Kidney glomerular epithelial cell (primary cell): ENCODE results near the gene DOCK1.

Experiments used
- DNase-seq: peaks from one replicate; lab custom pipeline; 2025; lab: John Stamatoyannopoulos, UW

Gene DOCK1

DNA sequence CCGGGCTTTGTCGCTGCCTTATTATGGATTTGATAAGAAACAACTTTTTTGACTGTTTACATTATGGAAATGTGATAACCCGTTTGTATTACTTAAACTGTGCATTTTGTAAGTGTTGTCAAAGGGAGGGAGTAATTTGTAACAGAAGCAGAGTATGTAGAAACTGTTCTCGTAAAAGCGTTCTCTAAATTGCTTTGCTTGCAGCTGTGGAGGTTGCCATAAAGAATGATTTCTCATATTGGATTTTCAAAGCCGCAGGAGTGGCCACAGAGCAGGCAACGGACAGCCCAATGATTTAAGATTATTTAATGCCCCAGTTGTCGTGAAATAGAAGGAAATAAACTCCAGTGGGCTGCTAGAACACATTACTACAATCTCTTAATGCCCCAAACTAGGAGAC, 405.2 kb downstream of the DOCK1 start:
- DNase-seq: no peak

DNA sequence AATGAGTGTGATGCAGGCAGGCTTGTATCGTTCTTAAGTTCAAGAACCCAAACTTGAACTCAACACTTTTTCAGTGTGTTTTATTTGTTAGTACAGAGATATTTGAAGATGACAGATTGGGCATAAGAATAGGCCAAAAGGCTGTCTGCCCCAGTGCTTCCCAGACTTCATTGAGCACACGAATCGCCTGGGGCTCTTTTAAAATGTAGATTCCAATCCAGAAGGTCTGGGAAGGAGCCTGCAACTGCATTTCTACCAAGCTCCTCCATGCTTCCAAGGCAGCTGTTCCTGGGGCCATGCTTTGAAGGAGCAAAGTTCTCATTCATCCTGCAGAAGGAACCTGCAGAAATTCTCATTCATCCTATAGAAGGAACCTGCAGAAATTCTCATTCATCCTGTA, 405.7 kb downstream of the DOCK1 start:
- no peak for DNase-seq

DNA sequence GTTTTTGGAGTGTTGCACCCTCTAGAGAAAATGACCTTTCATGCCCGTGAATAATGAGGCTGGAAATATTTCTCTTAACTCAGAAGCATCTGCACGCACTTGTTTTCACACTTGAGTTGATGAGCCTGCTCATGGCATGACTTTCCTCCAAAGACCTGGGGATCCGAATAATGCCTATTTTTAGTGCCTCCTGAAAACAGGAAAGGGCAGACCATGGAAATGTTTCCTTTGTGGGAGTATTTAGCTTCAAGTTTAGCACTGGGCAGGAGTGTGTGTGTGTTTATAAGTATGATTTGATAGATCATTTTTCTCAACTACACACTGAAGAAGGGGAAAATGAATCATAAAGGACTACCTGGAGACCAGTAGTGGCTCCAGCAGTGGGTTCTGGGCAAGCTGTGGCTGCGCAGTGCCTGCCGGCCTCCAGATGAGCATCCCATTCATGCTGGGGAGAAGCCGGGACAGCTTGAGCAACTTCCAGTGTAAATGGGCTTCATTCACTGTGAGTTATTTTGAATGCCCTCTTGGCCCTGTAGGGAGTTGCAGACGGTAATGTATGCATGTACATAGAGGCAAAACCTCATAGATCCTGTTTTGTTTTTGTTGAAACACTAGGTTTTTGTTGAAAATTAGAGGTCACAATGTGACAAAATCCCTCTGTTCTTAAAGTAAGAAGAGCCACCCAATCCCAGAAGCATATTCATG, 408.9 kb downstream of the DOCK1 start:
- no peak for DNase-seq

DNA sequence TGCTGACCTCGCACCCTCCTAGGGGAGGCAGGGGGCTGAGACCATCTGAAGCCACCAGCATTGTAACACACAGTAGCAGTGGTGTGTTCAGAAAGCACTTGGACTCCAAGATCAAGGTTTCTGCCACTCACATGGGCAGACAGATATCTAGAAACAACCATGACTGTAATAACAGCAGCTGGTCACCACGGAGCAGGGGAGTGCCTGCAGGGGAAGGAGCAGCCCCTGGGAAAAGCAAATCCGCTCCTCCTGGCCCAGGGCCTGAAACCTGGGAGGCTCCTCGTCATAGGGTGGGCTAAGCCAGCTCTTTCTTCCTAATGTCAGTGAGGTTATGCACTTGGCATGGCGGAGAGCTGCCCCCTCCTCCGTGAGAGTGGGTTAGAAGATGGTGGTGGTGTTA, 409.6 kb downstream of the DOCK1 start:
- no peak for DNase-seq

DNA sequence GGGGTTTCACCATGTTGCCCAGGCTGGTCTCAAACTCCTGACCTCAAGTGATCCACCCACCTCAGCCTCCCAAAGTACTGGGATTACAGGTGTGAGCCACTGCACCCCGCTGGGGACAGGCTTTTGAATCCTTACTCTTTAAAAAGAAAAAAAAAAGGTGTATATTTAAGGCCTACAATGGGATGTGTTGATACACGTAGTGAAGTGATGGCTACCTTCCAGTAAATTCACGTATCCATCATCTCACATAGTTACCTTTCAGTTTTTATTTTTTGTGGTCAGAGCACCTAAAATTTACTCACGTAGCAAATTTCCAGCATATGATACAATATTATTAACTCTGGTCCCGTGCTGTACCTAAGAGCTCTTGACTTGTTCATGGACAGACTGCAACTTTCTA, 410.7 kb downstream of the DOCK1 start:
- DNase-seq: no peak

DNA sequence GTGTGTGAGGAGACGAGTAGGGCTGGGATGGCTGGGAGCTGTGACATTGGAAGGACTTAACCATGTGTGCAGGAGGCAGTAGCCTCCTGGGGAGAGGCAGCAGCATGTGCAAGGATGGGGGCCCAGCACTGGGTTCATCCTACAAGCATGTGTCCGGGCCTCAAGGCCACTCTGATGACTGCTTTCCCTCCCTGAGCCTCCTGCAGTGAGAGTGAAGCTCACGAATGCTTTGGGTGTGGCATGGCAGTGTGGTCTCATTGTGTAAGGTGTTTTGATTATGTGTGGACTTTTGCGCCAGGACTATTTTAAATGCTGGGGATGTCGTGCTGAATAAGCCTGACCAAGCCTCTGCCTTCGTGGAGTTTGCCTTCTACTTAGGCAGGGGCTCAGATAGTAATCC, 413.2 kb downstream of the DOCK1 start:
- no peak for DNase-seq

DNA sequence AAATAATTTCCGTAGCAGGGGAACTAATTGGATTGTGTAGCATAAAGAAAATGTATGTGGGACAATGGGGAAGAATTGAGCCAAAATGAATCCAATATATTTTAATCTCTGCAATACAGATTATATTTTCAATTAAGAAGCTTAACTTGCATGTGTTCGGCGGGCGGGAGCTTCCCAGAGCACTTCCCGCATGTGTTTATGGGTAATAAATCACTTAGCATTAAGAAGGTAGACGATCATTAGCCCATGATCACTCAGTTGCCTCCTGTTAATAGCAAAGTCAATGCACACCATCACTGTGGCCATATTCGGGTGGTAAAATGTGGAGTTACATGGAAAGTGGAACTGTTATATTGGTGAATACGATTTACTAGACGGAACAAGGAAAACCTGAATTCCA, 414.0 kb downstream of the DOCK1 start:
- no peak for DNase-seq

DNA sequence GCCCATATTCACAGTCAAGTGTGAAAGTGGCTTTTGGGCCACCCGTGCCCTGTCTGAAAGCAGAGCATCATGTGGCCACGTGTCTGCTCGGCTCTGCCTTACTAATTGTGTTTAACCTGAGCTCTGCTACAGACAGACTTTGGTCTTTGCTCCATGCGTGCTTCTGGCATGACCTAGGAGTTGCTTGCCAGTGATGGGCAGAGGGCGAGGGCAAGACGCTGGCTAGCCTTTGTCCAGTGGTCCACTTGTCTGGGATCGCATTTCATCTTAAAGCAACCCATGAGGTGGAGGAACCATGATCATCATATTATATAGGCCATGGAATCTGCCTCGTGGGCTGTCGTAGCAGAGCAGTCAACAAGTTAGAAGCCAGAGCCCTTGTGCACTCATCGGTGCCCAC, 414.5 kb downstream of the DOCK1 start:
- no peak for DNase-seq

DNA sequence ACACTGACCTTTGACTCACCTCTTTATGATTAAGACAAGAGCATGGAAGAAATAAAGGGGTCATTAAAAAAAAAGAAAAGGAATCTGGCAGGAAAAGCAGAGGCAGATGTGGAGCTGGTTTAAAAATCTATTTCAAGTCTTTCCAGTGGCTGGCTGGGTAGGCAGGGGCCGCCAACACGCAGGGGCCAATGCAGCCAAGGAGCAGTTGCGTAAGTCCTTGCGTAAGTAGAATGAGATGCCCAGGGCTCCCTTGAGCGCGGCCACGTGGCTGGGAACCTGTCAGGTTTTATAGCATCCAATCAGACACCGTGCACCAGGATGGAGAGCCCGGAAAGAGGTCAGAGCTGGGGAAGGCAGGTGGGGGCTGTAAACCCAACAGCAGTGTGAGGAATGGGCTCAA, 414.9 kb downstream of the DOCK1 start:
- DNase-seq: no peak

DNA sequence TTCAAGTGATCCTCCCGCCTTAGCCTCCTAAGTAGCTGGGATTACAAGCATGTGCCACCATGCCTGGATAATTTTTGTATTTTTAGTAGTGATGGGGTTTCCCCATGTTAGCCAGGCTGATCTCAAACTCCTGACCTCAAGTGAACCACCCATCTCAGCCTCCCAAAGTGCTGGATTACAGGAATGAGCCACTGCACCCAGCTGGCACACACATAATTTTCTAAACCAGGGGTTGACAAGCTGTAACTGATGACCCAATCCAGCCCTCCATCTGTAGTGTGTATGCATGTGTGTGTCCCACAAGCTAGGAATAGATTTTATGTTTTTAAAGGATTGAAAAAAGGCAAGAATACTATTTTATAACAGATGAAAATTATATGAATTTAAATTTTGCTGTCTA, 417.1 kb downstream of the DOCK1 start:
- DNase-seq: no peak

DNA sequence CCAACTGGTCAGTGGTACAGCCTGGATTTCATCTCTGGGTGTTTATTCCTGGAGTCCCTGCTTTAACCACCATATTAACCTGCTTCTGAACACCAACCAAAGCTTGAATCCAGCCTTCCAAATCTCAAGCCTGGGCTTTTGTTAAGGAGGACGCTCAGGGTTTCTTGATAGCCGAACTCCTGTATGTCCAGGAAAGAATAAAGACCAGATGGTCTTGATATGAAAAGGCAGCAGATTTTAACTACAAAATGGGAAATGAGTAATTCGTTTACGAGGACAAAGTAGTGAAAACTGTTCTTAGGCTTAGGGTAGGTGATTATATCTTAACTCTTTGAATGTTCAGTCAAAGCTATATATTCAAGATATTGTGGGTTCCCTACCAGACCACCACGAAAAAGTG, 420.3 kb downstream of the DOCK1 start:
- DNase-seq: no peak

DNA sequence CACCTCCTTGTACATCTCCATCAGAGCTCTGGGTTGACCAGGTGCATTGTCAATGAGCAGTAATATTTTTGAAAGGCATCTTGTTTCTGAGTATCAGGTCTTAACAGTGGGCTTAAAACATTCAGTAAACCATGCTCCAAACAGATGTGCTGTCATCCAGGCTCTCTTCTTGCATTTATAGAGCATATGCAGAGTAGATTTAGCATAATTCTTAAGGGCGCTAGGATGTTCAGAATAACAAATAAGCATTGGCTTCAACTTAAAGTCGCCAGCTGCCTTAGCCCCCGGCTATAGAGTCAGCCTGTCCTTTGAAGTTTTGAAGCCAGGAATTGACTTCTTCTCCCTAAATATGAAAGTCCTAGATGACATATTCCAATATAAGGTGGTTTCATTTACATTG, 421.7 kb downstream of the DOCK1 start:
- no peak for DNase-seq

DNA sequence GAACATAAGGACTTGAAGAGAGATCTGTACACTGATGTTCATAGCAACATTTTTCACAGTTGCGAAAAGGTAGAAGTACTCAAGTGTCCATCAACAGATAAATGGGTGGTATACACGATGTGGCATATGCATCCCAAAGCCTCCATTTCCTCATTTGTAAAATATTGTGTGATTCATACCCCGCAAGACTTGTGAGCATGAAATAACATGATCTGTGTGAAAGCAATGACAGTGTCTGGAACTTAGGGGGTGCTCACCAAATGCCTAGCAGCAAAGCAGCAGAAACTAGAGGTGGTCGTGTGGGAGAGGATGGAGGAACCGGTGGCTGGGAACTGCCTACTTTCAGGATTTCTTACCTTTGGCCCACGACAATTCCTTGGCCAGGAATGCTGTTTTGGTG, 426.5 kb downstream of the DOCK1 start:
- no peak for DNase-seq

DNA sequence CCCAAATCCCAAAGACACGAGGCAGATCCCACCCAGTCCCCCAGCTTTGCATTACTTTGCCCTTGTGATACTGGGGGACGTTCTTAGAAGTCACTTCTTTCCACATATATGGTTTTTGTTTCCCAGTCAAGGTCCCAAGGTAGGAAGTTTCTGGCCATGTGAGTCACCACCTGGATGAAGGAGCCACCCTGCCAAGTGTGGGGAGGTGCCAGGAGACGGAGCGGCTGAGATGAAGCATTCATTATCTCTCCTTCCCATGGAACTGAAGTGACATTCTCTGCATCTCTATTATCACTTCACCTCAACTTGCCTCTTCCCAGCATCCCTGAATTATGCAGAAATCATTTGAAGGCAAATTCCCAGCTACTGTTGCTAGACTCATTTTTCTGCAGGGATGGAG, 427.4 kb downstream of the DOCK1 start:
- no peak for DNase-seq

DNA sequence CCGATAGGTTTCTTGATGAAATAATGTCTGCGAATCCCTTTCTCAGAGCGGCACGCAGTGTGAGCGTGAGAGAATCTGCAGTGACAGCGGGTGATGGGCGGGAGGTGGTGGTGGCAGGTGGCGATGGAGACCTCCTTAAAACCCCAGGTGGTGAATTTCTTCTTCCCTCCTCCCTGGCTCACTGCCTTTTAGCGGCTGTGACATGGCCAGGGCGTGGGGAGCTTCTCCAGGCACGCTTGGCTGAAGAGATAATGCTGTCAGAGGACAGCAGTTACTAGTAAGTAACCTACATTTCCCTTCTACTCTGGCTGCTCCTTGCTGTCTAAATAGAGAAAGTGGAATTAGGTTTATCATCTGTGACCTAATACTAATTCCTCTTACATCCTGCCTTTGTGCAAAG, 432.6 kb downstream of the DOCK1 start:
- no peak for DNase-seq

DNA sequence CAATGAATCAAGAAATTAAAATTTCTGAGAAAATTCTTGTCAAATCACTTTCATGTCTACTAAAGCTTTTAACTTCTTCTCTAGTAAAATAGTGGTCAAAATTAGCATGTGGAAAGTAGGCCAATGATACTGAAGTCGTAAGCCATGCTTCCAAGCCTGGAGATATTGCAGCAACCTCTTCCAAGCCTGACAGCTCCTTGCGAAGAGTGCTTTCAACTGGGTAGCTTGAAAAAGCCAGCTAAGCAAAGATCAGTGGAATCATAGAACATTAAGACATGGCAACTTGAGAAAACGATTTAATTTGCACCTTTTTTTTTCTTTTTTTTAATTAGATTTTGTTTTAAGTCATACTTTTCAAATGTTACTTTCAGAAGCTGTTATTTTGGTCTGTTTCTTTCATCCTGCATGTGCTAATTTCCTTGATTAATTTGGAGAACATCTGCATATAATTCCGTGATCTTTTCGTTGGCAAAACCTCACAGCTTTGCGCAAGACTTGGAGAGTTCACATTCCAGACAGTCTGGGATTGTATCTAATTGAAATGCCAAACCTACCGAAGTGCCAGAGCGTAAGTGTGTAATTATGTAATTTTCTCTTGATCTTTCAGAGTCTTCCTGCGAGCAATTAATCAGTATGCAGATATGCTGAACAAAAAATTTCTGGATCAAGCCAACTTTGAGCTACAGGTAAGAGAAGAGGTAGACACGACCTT, 433.3 kb downstream of the DOCK1 start:
- no peak for DNase-seq

DNA sequence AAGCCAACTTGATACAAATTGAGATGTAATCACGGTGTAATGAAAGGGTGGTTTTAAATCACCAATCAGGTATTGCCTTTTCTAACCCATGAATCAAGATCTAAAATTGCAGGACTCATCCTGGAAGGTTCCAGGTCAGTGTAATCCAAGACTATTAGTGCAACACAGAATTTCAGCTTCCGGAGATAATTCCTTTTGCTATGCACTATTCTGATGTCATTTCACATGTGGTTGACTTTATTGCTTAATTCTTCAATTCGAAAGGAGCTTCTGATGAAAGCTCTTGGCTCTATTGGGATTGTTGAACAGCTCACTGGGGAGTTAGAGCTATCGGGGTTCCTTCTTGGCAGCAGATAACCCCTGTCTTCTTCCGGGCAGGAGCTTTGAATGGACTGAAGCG, 438.6 kb downstream of the DOCK1 start:
- no peak for DNase-seq

DNA sequence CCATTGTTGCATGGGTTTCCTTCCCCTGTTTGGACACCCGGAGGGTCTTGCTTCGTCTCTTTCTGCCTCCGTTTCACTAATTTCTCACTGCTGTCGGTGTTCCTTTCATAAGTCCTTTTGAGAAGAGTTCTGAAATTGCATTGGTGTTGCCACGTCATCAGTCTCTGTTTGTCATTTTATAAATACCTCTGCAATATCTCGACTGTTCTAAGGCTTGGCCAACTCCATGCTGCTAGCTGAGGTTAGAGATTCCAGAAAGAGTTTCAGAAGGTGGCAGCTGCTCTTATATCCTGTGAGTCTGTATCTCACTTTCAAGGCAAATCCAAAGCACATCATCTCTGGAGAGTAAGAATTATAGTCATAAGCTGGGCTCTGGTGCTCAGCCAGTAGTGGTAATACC, 439.1 kb downstream of the DOCK1 start:
- DNase-seq: no peak

DNA sequence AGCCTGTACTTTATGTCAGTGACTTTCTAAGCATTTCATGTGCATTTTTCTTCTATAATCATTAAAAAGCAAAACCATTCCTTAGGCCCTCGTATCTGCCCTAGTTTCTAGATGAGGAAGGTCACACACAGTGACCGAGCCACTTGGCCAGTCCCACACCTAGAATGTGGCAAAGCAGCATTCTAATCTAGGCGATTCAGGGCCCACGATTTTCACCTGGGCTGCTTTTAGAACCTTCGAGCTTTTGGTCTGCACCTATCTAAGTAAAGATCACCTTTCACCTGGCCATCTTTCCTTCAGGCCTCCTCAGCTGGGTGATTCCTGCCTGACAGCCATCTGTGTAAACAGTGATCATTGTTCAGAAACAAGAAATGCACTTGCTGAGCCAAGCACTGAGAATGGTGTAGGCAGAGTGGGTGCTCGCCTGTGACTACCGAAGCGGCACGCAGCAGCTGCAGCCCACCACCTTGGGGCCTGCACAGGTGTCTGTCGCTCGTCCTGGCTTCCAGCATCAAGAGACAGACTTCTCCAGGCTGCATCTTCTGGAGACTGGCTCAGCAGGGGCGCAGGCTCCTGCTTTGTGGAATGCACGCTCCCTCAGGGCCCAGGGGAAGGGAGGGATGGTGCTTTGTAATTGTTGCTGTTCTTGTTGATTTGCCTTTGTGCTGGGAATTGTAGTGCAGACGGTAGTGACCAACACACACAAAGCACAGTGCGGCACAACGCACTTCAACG, 440.2 kb downstream of the DOCK1 start:
- no peak for DNase-seq

DNA sequence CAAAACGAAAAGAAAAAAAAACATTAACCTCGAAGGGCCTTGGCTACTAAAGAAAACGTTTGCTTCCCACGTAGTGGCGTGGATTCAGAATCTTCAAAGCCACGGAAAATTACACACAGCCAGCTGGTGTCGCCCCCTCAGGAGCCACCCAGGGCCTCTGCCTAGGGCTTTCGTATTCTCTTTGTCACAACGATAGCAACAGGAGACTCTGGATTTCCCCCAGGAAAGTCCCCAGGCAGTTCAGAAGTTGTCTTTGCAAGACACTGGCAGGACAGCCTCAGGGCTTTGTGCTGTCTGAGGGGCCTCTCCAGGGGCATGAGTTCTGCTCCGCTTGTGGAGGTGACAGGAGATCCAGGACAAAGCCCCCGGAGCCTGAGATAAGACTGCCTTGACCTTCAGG, 441.4 kb downstream of the DOCK1 start:
- DNase-seq: no peak

DNA sequence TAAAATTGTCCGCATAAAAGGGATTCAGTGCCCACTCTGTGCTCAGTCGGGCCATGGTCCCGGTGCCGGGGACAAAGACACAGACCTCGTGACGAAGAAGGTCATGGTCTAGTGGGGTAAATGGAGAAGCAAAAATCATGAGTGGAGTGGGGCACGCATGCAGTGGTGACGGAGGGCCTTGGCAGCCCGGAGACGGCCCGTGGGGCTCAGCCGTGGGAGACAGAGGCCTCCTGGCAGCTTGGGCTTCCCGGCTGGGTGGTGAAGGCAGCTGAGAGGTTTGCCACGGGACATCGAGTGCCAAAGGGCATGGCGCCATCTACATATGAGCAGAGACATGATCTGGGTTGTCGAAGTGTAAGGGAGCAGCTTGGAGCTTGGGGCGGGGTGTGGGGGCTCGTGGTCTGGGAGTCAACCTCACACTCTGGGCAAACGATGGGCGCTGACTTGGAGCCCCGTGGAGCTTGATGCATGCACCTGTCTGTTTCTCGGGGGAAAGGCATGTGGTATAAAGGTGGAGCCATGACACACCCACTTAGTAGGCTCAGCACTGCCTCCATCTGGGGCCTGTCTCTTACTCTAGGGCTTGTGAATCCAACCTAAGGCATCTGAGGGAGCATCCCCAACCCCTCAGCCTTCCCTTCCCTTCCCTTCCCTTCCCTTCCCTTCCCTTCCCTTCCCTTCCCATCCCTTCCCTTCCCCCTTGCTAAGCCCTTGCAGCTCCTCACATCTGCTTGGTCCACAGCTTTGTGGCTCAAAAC, 442.2 kb downstream of the DOCK1 start:
- no peak for DNase-seq

DNA sequence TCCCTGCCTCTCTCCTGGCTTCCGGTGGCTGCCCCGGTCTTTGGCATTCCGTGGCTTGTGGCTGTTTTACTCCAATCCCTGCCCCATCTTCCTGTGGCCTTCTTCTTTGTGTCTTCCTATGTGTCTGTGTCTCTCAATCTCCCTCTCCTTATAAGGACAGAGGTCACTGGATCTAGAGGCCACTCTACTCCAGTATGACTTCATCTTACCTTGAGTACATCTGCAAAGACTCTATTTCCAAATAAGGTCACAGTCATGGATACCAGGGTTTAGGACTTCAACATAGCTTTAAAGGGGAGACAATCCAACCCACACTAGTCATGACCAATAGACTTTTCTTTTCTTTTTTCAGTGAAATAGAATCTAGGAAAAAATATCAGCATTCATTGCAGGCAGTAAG, 444.5 kb downstream of the DOCK1 start:
- DNase-seq: no peak

DNA sequence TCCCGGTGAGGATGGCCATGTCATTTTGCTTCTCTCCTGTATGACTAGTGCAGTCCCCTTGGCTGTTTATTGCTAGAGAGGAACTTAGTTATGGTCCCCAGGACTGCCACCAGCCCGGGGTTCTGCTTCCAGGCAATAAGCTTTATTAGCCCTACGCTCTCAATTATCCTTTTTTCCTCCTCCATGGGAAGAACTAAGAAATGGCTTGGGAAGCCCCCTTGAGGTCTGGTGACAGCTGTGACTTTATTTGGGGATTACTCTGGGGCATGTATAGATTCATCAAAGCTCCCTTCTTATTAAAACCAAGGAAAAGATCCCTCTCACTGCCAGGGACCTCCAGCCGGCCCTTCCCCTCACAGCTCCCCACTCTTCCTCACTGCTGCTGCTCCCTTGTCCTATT, 446.3 kb downstream of the DOCK1 start:
- DNase-seq: no peak
